ENCODE data around the gene CTAGE9. TPM values are rescaled to one million over a fixed set of nuclear protein-coding genes. Genes with fewer than 3 reads are reported as not detected.
"Not testable (repeated sequence)": the region's sequence is repeated elsewhere in the genome, so short reads cannot be mapped to it uniquely, and the experiment has no call there.

The CTAGE9 gene
- total RNA-seq (2021; fragmentation: NEBNext Ultra II Directional; extraction: Animal tissue kit (Norgen Biotek cat#: 25700)), result not detected in 2 replicates
- not detected in 2 replicates for polyA plus RNA-seq (2011; rRNA removed)
- polyA plus RNA-seq (2011; cell fraction: cytosol; rRNA removed), result not detected
- not detected for polyA plus RNA-seq (2011; cell fraction: nucleus; rRNA removed)
- polyA plus RNA-seq (2012, experiment 1 of 2), result not detected in 4 replicates
- not detected for polyA plus RNA-seq (2012, experiment 2 of 2)
- polyA plus RNA-seq (2013, experiment 1 of 2), result not detected
- 0.02 TPM for polyA plus RNA-seq (2013, experiment 2 of 2)
- polyA minus RNA-seq (2011; rRNA and poly(A)+ RNA removed), result not detected in 2 replicates
- not detected for polyA minus RNA-seq (2011; cell fraction: cytosol; rRNA and poly(A)+ RNA removed)
- not detected for polyA minus RNA-seq (2011; cell fraction: nucleus; rRNA and poly(A)+ RNA removed)
- long read RNA-seq, experiment 1, partial matches to known transcripts, result 0 of 1 reads
- long read RNA-seq, experiment 1, other reads (novel, unspliced or antisense), result 0 of 1 reads
- long read RNA-seq, experiment 2, result 0 reads

- H2BK120ac ChIP-seq (replicated peaks; ENCODE audit: low read depth, low read length); H3K4me3 ChIP-seq (ENCODE audit: extremely low read depth in 1 of 4, insufficient read depth in 2 of 4, low read depth in 3 of 4, low read length in 4 of 4); H2BK15ac ChIP-seq (ENCODE audit: low read length); H3K4me1 ChIP-seq (replicated peaks in 1 of 4; ENCODE audit: control insufficient read depth in 3 of 4, insufficient read depth in 4 of 4, low read length in 3 of 4); H2AK5ac ChIP-seq (ENCODE audit: low read depth, low read length); H3K14ac ChIP-seq (ENCODE audit: insufficient read length); H2BK5ac ChIP-seq (ENCODE audit: low read depth, low read length); POLR2A ChIA-PET (ENCODE audit: partially characterized antibody); H3K79me2 ChIP-seq (ENCODE audit: control insufficient read depth in 1 of 2, insufficient read depth in 2 of 2, low read length in 2 of 2); H2AFZ ChIP-seq (ENCODE audit: low read length); DNase-seq (ENCODE audit: low read depth in 1 of 2, low spot score in 2 of 2); H3K23me2 ChIP-seq (ENCODE audit: low read depth, low read length); H4K91ac ChIP-seq (replicated peaks; ENCODE audit: insufficient read length, low read length); H2BK20ac ChIP-seq (ENCODE audit: low read length); H3K9ac ChIP-seq (replicated peaks in 1 of 4; ENCODE audit: extremely low read depth in 1 of 4, low read depth in 3 of 4, low read length in 3 of 4); H3K56ac ChIP-seq (replicated peaks; ENCODE audit: insufficient read length, low read depth, low read length); H3K9me3 ChIP-seq (ENCODE audit: insufficient read depth in 2 of 2, low read depth in 1 of 2, low read length in 1 of 2); H3K4ac ChIP-seq (replicated peaks; ENCODE audit: insufficient read length, low read depth, low read length); H4K8ac ChIP-seq (ENCODE audit: extremely low read depth, insufficient read depth, low read length); H4K20me1 ChIP-seq (replicated peaks in 1 of 2; ENCODE audit: control insufficient read depth in 1 of 2, insufficient read depth in 2 of 2, low read length in 2 of 2); H3K36me3 ChIP-seq (ENCODE audit: control insufficient read depth in 2 of 4, insufficient read depth in 4 of 4, low read length in 3 of 4); CTCF ChIA-PET (ENCODE audit: partially characterized antibody); H3K79me1 ChIP-seq (ENCODE audit: low read depth, low read length); H3K27ac ChIP-seq (ENCODE audit: low read depth, low read length); H3K23ac ChIP-seq (ENCODE audit: insufficient read length); H4K5ac ChIP-seq (ENCODE audit: insufficient read length, low read depth, low read length); H2BK12ac ChIP-seq (ENCODE audit: low read depth, low read length); H3K18ac ChIP-seq (ENCODE audit: extremely low read depth, low read length); H3K27me3 ChIP-seq (replicated peaks in 1 of 4; ENCODE audit: control insufficient read depth in 3 of 4, extremely low read depth in 1 of 4, insufficient read depth in 3 of 4, low read length in 3 of 4); H3K4me2 ChIP-seq (ENCODE audit: insufficient read depth in 1 of 2, low read depth in 2 of 2, low read length in 2 of 2); FAIRE-seq: not testable (repeated sequence)
- 97% methylated on average over 6 of the region's 18 CpGs; no CpG with 5 or more reads in 1 of the 2 experiments for WGBS, 2 experiments (ENCODE audit: extremely low coverage in 1 of 2, insufficient coverage in 1 of 2, insufficient read length in 1 of 2, insufficient replicate concordance in 2 of 2, low coverage in 1 of 2, low lambda C conversion rate in 2 of 2, missing lambda C conversion rate in 1 of 2)
These were observed at the start of gene CTAGE9 for GRCh38 chr6:131710917-131711316. Gene CTAGE9, minus strand, starts transcription at chr6:131711017. Its CDS starts 0 bp downstream, at chr6:131711017.
